CD1c-positive myeloid dendritic cell (primary cell): ENCODE data around the gene PNMT.
"Not testable (repeated sequence)": the region's sequence is repeated elsewhere in the genome, so short reads cannot be mapped to it uniquely, and the experiment has no call there.

Experiments used
- DNase-seq: peaks from one replicate; pipeline ENCODE4 v3.0.0-alpha.2; 2016; ENCODE audit errors: extremely low spot score

PNMT gene

GRCh38 chr17:39709319-39709997 is 41.2 kb downstream of the PNMT start:
- no peak for DNase-seq

GRCh38 chr17:39709998-39710964 is 42.0 kb downstream of the PNMT start:
- DNase-seq, result no peak

GRCh38 chr17:39711071-39711470 is 42.8 kb downstream of the PNMT start:
- DNase-seq, result not testable (repeated sequence)

DNA sequence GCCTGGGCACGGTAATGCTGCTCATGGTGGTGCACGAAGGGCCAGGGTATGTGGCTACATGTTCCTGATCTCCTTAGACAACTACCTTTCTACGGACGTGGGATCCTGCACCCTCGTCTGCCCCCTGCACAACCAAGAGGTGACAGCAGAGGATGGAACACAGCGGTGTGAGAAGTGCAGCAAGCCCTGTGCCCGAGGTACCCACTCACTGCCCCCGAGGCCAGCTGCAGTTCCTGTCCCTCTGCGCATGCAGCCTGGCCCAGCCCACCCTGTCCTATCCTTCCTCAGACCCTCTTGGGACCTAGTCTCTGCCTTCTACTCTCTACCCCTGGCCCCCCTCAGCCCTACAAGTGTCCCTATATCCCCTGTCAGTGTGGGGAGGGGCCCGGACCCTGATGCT is 43.6 kb downstream of the PNMT start:
- no peak for DNase-seq

- DNase-seq, result no peak
Measured at GRCh38 chr17:39714234-39714633, 46.0 kb downstream of the PNMT start.

GRCh38 chr17:39715375-39716072 is 47.3 kb downstream of the PNMT start:
- DNase-seq, result no peak

GRCh38 chr17:39716073-39716818 is 48.0 kb downstream of the PNMT start:
- DNase-seq, result no peak

- no peak for DNase-seq
Measured at GRCh38 chr17:39716879-39717536, 48.8 kb downstream of the PNMT start.

DNA sequence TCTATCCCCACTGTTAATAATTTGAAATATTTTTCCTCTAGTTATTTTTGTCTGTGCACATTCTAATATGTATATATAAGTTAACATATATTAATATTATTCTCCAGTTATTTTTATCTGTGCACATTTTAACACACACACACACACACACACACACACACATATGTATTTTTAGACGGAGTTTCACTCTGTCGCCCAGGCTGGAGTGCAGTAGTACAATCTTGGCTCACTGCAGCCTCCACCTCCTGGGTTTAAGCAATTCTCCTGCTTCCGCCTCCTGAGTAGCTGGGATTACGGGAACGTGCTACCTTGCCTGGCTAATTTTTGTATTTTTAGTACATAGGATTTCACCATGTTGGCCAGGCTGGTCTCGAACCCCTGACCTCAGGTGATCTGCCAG is 49.4 kb downstream of the PNMT start:
- DNase-seq, result no peak

DNA sequence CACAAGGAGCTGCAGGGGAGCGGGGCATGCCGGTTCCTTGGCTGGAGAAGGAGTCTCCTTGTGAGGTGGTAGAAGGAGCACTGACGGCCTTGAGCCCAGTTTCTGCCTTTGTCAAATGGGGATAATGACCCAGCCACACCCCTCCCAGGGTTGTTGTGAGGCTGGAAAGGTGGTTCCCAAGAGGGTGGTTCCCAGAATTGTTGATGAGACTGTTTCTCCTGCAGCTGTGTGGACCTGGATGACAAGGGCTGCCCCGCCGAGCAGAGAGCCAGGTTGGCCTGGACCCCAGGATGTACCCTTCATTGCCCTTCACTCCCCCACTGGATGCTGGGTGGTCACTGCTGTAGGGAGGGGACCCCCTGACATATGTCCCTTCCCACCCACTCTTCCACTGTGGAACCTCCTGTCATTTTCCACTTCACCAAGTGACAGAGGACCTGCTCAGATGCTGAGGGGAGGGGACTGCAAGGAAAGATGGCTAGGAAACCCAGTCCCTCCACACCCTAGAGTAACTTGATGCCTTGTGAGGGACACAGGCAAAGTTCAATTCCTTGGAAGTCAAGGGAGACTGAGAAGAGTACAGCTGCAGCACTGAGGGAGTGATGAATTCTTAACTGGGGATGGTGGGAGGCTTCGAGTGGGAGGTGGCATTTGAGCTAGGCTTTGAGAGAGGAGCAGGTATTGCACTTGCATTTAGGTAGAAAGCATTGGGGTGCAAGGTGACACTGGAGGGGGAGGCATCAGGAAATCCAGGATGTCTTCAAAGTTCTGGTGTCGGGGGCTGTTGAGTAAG is 51.5 kb downstream of the PNMT start:
- DNase-seq, result no peak
